HepG2 (cell line): ENCODE results near the gene SDC4. TPM values are rescaled to one million over a fixed set of nuclear protein-coding genes. Genes with fewer than 3 reads are reported as not detected.

ENCODE experiments used
- ATF7 ChIP-seq, 2 experiments: fragments of 450-650 bp in 1 of 2; sonication (generic) in 1 of 2; formaldehyde crosslinking in 1 of 2; IDR thresholded peaks; 2 replicates each; pipeline versions ENCODE4 v1.4.0 to v1.6.1; 2016 to 2020; ENCODE audit warnings: antibody characterized with exemption in 1 of 2, mild to moderate bottlenecking in 1 of 2, missing genetic modification reagents in 1 of 2
- CC2D1A ChIP-seq: sonication (generic); formaldehyde crosslinking; IDR thresholded peaks from 2 replicates; pipeline ENCODE4 v1.8.1; 2023; ENCODE audit warnings: mild to moderate bottlenecking, missing genetic modification reagents
- HNF4G ChIP-seq, 2 experiments: sonication (generic) in 1 of 2; formaldehyde crosslinking in 1 of 2; IDR thresholded peaks; 2 replicates each; pipeline versions ENCODE4 v1.4.0 to v1.6.1; 2011 to 2020; ENCODE audit warnings: borderline replicate concordance in 2 of 2, low read depth in 2 of 2, mild to moderate bottlenecking in 2 of 2, low read length in 1 of 2, missing genetic modification reagents in 1 of 2, moderate library complexity in 1 of 2
- MIER3 ChIP-seq: IDR thresholded peaks from 2 replicates; pipeline ENCODE4 v1.6.1; 2016; ENCODE audit warnings: missing compliant biosample characterization, borderline replicate concordance
- NAIF1 ChIP-seq: sonication (generic); formaldehyde crosslinking; IDR thresholded peaks from 2 replicates; pipeline ENCODE4 v1.5.0; 2020; ENCODE audit warnings: mild to moderate bottlenecking, missing genetic modification reagents, borderline replicate concordance
- NCOA5 ChIP-seq: sonication (generic); formaldehyde crosslinking; IDR thresholded peaks from 2 replicates; pipeline ENCODE4 v1.4.0; 2020; ENCODE audit warnings: missing genetic modification reagents
- NR2C2 ChIP-seq: sonication (generic); formaldehyde crosslinking; IDR thresholded peaks from 2 replicates; pipeline ENCODE4 v1.4.0; 2020; ENCODE audit warnings: missing genetic modification reagents, mild to moderate bottlenecking, moderate library complexity, borderline replicate concordance
- NR2F6 ChIP-seq, 2 experiments: IDR thresholded peaks; 2 replicates each; pipeline ENCODE4 v1.6.1; 2016; ENCODE audit warnings: antibody characterized with exemption in 1 of 2, mild to moderate bottlenecking in 1 of 2
- PPARG ChIP-seq: conservative IDR thresholded peaks from 2 replicates; pipeline ENCODE4 v1.6.1; 2016; ENCODE audit warnings: missing biosample characterization, missing genetic modification reagents
- SALL1 ChIP-seq: sonication (generic); formaldehyde crosslinking; IDR thresholded peaks from 2 replicates; pipeline ENCODE4 v1.8.0; 2022; ENCODE audit warnings: mild to moderate bottlenecking, missing genetic modification reagents
- SIX1 ChIP-seq: sonication (generic); formaldehyde crosslinking; IDR thresholded peaks from 2 replicates; pipeline ENCODE4 v1.4.0; 2020; ENCODE audit warnings: missing genetic modification reagents, borderline replicate concordance
- ZNF124 ChIP-seq: sonication (generic); formaldehyde crosslinking; IDR thresholded peaks from 2 replicates; pipeline ENCODE4 v1.4.0; 2020; ENCODE audit warnings: missing genetic modification reagents
- ZNF569 ChIP-seq: sonication (generic); formaldehyde crosslinking; IDR thresholded peaks from 2 replicates; pipeline ENCODE4 v1.5.0; 2020; ENCODE audit warnings: mild to moderate bottlenecking, missing genetic modification reagents, moderate library complexity, borderline replicate concordance
- ZSCAN22 ChIP-seq: sonication (generic); formaldehyde crosslinking; IDR thresholded peaks from 2 replicates; pipeline ENCODE4 v1.4.0; 2020; ENCODE audit warnings: mild to moderate bottlenecking, missing genetic modification reagents
- polyA plus RNA-seq, 8 experiments: library from polyadenylated mRNA; depleted of rRNA in 3 of 8; stranded (reverse) in 7 of 8; unstranded in 1 of 8; fragments of >200 nt; fragmentation: Illumina TruSeq in 4 of 8; extraction: Trizol in 4 of 8; gene quantifications; 2 replicates each; pipeline versions ENCODE4 v1.2.1 to v1.2.3, GENCODE V29; 2011 to 2016; ENCODE audit warnings: low read depth in 4 of 8, missing spikeins in 1 of 8, mixed read lengths in 1 of 8; ENCODE audit not compliant: insufficient read depth in 1 of 8
- total RNA-seq, 5 experiments: library from RNA; depleted of rRNA; stranded (reverse); fragments of >200 nt; fragmentation: Illumina TruSeq; extraction: Trizol; gene quantifications; 2 replicates each; pipeline ENCODE4 v1.2.3, GENCODE V29; 2016; ENCODE audit warnings: low read depth in 1 of 5
- TF ChIP-seq, protein P1 (sequence below): sonication (generic); formaldehyde crosslinking; IDR thresholded peaks from 2 replicates; pipeline ENCODE4 v1.4.0; 2020; ENCODE audit warnings: missing genetic modification reagents
- TF ChIP-seq, protein P2 (sequence below): sonication (generic); formaldehyde crosslinking; IDR thresholded peaks from 2 replicates; pipeline ENCODE4 v1.4.0; 2020; ENCODE audit warnings: missing genetic modification reagents
- TF ChIP-seq, protein P3 (sequence below): sonication (generic); formaldehyde crosslinking; IDR thresholded peaks from 2 replicates; pipeline ENCODE4 v1.4.0; 2020; ENCODE audit warnings: missing genetic modification reagents
- TF ChIP-seq, protein P4 (sequence below): sonication (generic); formaldehyde crosslinking; IDR thresholded peaks from 2 replicates; pipeline ENCODE4 v1.5.0; 2020; ENCODE audit warnings: missing genetic modification reagents, mild to moderate bottlenecking, borderline replicate concordance
- TF ChIP-seq, protein P5 (sequence below): sonication (generic); formaldehyde crosslinking; IDR thresholded peaks from 2 replicates; pipeline ENCODE4 v1.8.0; 2022; ENCODE audit warnings: missing genetic modification reagents, mild to moderate bottlenecking, inconsistent platforms, borderline replicate concordance

SDC4 gene
- total and polyA plus RNA-seq, 2 of the 13 experiments (the other 11 are each of a cell fraction or from before 2014, with no cell fraction given): 49.0 to 65.1 TPM

DNA sequence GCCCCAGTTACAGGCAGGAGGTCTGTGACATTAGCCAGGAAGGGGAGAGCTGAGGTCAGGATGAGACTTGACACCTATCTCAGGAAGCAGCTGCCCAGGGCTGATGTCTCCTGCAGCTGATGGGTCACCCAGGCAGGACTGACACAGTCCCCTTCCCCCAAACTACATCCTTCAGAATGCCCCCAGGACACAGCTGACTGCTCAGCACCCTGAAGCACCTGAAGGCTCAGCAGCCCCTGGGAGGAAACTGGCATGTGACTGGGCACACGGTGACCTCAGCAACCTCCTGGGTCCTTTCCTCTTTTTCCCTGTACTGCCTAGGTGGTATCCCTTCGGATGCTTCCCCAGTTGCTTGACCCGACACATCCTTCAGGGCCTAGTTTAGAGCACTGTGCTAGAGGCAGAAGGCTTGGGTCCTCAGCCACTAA is 1.9 kb downstream of the SDC4 start (continued):
- TF ChIP-seq, protein P1, sequence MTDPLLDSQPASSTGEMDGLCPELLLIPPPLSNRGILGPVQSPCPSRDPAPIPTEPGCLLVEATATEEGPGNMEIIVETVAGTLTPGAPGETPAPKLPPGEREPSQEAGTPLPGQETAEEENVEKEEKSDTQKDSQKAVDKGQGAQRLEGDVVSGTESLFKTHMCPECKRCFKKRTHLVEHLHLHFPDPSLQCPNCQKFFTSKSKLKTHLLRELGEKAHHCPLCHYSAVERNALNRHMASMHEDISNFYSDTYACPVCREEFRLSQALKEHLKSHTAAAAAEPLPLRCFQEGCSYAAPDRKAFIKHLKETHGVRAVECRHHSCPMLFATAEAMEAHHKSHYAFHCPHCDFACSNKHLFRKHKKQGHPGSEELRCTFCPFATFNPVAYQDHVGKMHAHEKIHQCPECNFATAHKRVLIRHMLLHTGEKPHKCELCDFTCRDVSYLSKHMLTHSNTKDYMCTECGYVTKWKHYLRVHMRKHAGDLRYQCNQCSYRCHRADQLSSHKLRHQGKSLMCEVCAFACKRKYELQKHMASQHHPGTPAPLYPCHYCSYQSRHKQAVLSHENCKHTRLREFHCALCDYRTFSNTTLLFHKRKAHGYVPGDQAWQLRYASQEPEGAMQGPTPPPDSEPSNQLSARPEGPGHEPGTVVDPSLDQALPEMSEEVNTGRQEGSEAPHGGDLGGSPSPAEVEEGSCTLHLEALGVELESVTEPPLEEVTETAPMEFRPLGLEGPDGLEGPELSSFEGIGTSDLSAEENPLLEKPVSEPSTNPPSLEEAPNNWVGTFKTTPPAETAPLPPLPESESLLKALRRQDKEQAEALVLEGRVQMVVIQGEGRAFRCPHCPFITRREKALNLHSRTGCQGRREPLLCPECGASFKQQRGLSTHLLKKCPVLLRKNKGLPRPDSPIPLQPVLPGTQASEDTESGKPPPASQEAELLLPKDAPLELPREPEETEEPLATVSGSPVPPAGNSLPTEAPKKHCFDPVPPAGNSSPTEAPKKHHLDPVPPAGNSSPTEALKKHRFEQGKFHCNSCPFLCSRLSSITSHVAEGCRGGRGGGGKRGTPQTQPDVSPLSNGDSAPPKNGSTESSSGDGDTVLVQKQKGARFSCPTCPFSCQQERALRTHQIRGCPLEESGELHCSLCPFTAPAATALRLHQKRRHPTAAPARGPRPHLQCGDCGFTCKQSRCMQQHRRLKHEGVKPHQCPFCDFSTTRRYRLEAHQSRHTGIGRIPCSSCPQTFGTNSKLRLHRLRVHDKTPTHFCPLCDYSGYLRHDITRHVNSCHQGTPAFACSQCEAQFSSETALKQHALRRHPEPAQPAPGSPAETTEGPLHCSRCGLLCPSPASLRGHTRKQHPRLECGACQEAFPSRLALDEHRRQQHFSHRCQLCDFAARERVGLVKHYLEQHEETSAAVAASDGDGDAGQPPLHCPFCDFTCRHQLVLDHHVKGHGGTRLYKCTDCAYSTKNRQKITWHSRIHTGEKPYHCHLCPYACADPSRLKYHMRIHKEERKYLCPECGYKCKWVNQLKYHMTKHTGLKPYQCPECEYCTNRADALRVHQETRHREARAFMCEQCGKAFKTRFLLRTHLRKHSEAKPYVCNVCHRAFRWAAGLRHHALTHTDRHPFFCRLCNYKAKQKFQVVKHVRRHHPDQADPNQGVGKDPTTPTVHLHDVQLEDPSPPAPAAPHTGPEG (CRISPR knock-in tag): no peak
- TF ChIP-seq ZSCAN22 (CRISPR knock-in tag) (no peak), ZNF124 (CRISPR knock-in tag) (no peak), CC2D1A (CRISPR knock-in tag) (no peak), PPARG (CRISPR knock-in tag) (0 out of 2 replicates have a peak, but pooled peaks have one; percentile 8), ZNF569 (CRISPR knock-in tag) (no peak), NR2C2 (CRISPR knock-in tag) (no peak), SIX1 (CRISPR knock-in tag) (no peak), SALL1 (CRISPR knock-in tag) (peak; percentile 30; the same call in 1 of the 2 replicates), ATF7 (IDR thresholded peaks at IDR 0.05) (no peak), ATF7 (CRISPR knock-in tag; IDR thresholded peaks at IDR 0.05) (no peak), MIER3 (CRISPR knock-in tag) (no peak), NAIF1 (CRISPR knock-in tag) (no peak), HNF4G (IDR thresholded peaks at IDR 0.05; ENCODE audit: borderline replicate concordance, low read depth, low read length) (no peak), HNF4G (CRISPR knock-in tag; IDR thresholded peaks at IDR 0.05; ENCODE audit: borderline replicate concordance, low read depth) (no peak), NR2F6 (IDR thresholded peaks at IDR 0.05) (no peak), NR2F6 (CRISPR knock-in tag; IDR thresholded peaks at IDR 0.05) (0 out of 2 replicates have a peak, but pooled peaks have one; percentile 5), NCOA5 (CRISPR knock-in tag) (no peak)
- TF ChIP-seq, protein P2, sequence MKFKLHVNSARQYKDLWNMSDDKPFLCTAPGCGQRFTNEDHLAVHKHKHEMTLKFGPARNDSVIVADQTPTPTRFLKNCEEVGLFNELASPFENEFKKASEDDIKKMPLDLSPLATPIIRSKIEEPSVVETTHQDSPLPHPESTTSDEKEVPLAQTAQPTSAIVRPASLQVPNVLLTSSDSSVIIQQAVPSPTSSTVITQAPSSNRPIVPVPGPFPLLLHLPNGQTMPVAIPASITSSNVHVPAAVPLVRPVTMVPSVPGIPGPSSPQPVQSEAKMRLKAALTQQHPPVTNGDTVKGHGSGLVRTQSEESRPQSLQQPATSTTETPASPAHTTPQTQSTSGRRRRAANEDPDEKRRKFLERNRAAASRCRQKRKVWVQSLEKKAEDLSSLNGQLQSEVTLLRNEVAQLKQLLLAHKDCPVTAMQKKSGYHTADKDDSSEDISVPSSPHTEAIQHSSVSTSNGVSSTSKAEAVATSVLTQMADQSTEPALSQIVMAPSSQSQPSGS (CRISPR knock-in tag): no peak
- TF ChIP-seq, protein P3, sequence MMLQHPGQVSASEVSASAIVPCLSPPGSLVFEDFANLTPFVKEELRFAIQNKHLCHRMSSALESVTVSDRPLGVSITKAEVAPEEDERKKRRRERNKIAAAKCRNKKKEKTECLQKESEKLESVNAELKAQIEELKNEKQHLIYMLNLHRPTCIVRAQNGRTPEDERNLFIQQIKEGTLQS (CRISPR knock-in tag): no peak
- TF ChIP-seq, protein P4, sequence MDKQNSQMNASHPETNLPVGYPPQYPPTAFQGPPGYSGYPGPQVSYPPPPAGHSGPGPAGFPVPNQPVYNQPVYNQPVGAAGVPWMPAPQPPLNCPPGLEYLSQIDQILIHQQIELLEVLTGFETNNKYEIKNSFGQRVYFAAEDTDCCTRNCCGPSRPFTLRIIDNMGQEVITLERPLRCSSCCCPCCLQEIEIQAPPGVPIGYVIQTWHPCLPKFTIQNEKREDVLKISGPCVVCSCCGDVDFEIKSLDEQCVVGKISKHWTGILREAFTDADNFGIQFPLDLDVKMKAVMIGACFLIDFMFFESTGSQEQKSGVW (CRISPR knock-in tag): no peak
- TF ChIP-seq, protein P5, sequence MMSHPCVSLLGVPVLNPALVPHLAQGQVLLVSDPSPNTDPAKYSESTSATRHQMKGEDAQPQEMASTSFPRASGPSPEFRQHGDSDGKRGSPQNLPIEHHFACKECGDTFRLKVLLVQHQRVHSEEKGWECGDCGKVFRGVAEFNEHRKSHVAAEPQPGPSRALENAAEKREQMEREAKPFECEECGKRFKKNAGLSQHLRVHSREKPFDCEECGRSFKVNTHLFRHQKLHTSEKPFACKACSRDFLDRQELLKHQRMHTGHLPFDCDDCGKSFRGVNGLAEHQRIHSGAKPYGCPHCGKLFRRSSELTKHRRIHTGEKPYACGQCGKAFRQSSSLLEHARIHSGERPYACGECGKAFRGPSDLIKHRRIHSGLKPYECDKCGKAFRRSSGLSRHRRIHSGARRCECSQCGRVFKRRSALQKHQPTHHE (CRISPR knock-in tag): no peak
